AG10803 (cell line): ENCODE measurements around the gene CCL4.

Experiments used
- DNase-seq: peaks from one replicate; pipeline ENCODE4 v3.0.0; 2010; ENCODE audit warnings: low read depth
- H3K4me3 ChIP-seq: 2 replicates; pipeline ENCODE4 v1.5.1; 2011; ENCODE audit warnings: mild to moderate bottlenecking, low read length, control low read depth
- TF ChIP-seq, protein P1 (sequence below): conservative IDR thresholded peaks from 2 replicates; pipeline ENCODE4 v1.5.1; 2011; ENCODE audit warnings: mild to moderate bottlenecking, low read length, control low read depth, inconsistent platforms

Gene CCL4

DNA sequence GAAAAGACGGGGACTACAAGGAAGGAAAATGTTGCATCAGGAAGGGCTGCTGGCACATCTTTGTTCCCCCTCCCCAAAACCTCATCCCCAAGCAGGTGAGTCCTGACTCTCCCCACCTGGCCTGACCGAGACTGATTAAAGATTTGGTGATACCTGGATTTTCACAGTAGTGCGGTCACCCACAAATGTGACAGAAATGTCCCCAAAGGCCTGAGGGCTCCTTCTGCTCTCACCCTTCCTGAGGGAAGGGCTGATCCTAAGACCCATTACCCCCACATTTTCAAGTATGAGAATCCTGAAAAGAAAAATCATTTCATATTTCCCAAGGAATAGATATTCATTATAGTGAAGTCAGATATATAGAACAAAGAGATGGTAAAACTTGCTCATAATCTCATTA lies 44.0 kb downstream of the CCL4 start:
- TF ChIP-seq, protein P1, sequence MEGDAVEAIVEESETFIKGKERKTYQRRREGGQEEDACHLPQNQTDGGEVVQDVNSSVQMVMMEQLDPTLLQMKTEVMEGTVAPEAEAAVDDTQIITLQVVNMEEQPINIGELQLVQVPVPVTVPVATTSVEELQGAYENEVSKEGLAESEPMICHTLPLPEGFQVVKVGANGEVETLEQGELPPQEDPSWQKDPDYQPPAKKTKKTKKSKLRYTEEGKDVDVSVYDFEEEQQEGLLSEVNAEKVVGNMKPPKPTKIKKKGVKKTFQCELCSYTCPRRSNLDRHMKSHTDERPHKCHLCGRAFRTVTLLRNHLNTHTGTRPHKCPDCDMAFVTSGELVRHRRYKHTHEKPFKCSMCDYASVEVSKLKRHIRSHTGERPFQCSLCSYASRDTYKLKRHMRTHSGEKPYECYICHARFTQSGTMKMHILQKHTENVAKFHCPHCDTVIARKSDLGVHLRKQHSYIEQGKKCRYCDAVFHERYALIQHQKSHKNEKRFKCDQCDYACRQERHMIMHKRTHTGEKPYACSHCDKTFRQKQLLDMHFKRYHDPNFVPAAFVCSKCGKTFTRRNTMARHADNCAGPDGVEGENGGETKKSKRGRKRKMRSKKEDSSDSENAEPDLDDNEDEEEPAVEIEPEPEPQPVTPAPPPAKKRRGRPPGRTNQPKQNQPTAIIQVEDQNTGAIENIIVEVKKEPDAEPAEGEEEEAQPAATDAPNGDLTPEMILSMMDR: no peak
- H3K4me3 ChIP-seq: no peak overlapping the region
- no peak for DNase-seq

DNA sequence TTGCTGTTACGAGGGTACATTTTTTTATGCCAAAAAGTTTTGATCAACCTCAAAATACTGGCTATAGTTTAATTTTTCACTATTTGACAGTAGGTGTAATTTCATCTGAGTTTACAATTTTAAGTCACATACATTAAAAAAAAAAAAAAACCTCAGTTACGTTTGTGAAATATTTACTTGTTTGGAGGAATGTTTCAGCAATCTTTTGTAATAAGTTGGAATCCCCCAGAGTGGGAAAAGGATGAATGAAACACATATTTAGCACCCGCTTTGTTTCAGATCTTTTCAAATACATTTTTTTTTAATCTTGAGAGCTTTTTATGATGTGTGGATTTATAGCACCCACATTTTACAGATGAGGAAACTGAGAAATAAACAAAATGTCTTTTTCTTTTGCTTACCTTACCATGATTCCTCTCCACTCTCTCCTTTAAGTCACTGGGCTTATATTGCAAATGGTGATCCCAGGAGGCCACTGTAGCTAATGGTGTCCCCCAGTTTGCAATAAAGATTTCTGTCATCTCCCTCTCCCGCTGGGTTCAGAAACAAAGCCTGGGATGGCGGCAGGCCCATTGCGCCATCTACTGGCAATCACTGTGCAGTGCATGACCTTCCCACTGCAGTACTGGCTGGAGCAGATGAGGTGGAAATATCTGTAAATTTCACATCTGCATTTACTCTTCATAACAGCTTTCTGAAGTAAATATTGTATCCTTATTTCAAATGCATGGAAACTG lies 45.1 kb downstream of the CCL4 start:
- H3K4me3 ChIP-seq: no peak overlapping the region
- TF ChIP-seq, protein P1: peak; percentile 100
- DNase-seq: peak; percentile 59

DNA sequence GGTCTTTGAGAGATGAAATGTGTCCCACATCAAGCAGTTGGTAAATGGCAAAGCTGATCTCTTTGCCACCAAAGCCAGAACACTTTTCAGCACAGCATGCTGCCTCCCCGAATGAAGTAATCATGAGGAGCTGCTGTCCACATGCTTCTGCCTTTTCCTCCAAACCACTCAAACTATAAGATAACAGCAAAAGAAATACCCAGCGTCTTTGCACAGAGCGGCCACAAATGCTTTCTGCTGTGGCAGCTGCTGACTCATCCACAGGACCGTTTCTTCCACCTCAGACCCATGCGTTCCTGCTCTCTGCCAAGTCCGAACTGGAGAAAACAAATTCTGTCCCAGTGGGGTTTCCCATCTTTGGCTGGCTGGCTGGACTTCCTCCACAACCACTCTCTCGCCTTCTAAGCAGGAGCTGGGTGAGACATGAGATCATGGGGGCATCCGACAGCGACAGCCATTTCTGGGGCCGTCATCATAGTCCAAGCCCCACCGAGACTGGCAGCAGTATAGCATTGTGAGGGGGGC lies 45.7 kb downstream of the CCL4 start:
- TF ChIP-seq, protein P1: no peak
- DNase-seq: peak; percentile 79
- H3K4me3 ChIP-seq: no peak overlapping the region; the same call in 1 of the 2 replicates

DNA sequence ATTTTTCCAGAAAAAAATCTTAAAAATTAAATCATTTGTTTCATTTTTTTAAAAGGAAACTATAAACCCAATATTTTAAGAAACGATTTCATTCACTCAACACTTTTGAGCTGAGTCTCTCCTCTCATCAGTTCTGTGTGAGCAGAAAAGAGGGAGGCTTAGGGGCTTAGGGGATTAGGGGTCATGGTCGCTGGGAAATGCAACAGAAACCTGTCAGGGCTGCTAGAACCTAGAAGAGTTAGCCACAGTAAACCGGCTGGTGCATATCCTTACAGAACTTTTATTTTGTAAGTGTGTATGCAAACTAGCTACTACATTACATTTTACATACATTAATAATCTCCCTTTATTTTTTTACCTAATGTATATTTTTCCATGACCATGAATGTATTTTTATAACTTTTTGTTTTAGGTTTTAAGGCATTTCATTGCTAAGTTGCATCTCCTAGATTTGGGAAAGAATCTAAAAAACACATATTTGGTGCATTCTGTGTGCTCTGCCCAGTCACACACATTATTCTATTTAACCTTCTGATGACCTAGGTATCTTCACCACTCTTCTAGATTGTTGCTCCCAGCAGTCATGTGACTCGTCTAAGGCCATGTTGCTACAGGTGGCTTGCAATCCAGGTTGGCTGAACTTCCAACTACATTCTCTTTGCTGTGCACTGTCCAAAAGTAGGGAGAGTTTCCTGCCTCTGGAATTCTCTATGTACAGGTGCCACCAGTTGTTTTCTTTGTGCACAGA lies 48.4 kb downstream of the CCL4 start:
- DNase-seq: no peak
- H3K4me3 ChIP-seq: no peak overlapping the region
- TF ChIP-seq, protein P1: no peak

DNA sequence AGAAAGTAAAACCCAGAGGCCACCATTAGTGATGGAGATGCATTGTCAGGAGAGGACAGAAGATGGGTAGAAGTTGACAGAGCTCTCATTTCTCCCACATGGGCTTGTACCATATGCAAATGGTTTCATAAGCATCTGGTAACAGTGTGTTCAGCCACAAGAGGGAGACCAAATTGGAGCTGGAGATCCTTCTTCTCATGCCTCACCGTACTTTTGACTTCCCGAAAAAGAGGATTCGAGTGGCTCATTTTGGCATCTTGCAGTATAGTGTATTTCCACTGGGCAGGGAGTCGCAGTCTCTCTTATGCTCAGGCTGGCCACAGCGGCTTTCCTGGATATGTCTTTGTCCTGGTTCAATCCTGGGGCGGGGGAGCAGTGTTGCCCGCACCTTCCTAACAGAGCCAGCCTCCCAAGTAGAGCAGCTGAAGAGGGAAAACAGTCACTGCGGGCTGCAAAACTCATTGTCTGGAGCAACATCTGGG lies 49.1 kb downstream of the CCL4 start:
- TF ChIP-seq, protein P1: peak; percentile 40
- no peak overlapping the region for H3K4me3 ChIP-seq
- peak; percentile 45 for DNase-seq

DNA sequence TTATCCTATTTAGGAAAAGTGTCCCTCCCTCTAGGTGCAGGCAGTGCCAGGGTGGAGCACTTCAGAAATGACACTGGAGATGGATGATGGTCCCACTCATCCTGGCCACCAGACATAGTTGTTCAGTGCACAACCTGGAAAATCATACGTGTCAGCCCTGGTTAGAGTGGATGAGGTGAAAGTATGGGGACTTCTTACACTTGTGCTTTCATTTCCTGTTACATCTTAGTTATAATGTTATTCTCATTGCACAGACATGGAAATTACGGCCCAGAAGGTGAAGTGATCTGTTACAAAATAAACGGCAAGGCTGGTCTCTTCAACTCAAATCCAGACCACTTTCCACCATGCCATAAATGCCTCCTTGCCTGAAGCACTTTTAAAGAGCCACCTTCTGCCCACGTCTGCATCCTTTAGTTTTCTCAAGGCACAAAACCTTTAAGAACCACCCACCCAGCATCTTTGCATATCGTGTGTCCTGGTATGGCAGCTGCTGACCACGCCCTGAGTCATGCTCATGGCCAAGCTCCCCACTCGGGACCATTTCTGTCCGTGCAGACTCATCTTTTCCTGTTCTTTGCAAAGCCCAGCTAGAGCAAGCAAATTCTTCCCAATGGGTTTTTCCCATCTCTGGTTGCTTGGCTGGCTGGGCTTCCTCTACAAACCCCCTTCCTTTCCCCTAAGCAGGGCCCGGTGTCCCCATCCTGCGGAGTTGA lies 50.4 kb downstream of the CCL4 start:
- H3K4me3 ChIP-seq: no peak overlapping the region
- no peak for DNase-seq
- TF ChIP-seq, protein P1: no peak
